Measurements from ENCODE around the gene MCRIP2. TPM values are rescaled to one million over a fixed set of nuclear protein-coding genes. Genes with fewer than 3 reads are reported as not detected.

The MCRIP2 gene
- total and polyA plus RNA-seq, 2 experiments from 2014 or later = 64.3 to 67.7 TPM

GRCh38 chr16:625117-625976 is 16.3 kb upstream of the MCRIP2 start:
- peaks cover 40% of the 10 kb centered on the region for H3K4me1 Mint-ChIP-seq
- no peaks in the 10 kb centered on the region for H3K27me3 ChIP-seq (ENCODE audit: insufficient read depth)
- peaks cover 16% of the 10 kb centered on the region for H3K27me3 Mint-ChIP-seq (ENCODE audit: insufficient read depth, low read depth, poor library complexity)
- no peaks in the 10 kb centered on the region for H3K9me3 Mint-ChIP-seq
- no peak for TF ChIP-seq NANOG (IDR thresholded peaks at IDR 0.05; ENCODE audit: borderline replicate concordance)
- H3K27ac Mint-ChIP-seq = no peak overlapping the region
- no peak overlapping the region for H3K27ac ChIP-seq (ENCODE audit: low read depth)
- ATAC-seq = no peak
- H3K4me3 ChIP-seq = no peak overlapping the region
- no peaks in the 10 kb centered on the region; the same call in 2 of the 3 replicates for H3K36me3 Mint-ChIP-seq (ENCODE audit: low read depth)
- H3K4me1 ChIP-seq (ENCODE audit: insufficient read depth) = peaks cover 17% of the 10 kb centered on the region
- no peak overlapping the region for H2AFZ ChIP-seq
- no peak overlapping the region for H3K4me3 Mint-ChIP-seq
- H3K79me2 ChIP-seq (replicated peaks; ENCODE audit: insufficient read depth) = no peaks in the 10 kb centered on the region; the same call in 1 of the 2 replicates
- H3K9me2 ChIP-seq (ENCODE audit: insufficient read depth) = no peaks in the 10 kb centered on the region
- no peaks in the 10 kb centered on the region for H3K36me3 ChIP-seq (ENCODE audit: insufficient read depth)
- no peak for DNase-seq (ENCODE audit: low spot score)
- peaks cover 10% of the 10 kb centered on the region; the same call in 1 of the 2 replicates for H4K20me1 ChIP-seq (replicated peaks; ENCODE audit: insufficient read depth)
- H3K4me2 ChIP-seq = no peak overlapping the region
- H3F3A ChIP-seq (replicated peaks; ENCODE audit: low read depth) = peaks cover 21% of the 10 kb centered on the region

GRCh38 chr16:625977-626765 is 15.5 kb upstream of the MCRIP2 start:
- no peak for ATAC-seq
- no peaks in the 10 kb centered on the region for H3K36me3 ChIP-seq (ENCODE audit: insufficient read depth)
- H3K27ac ChIP-seq (ENCODE audit: low read depth) = no peak overlapping the region
- H4K20me1 ChIP-seq (replicated peaks; ENCODE audit: insufficient read depth) = peaks cover 10% of the 10 kb centered on the region; the same call in 1 of the 2 replicates
- H3K4me3 ChIP-seq = no peak overlapping the region
- H3K27ac Mint-ChIP-seq = no peak overlapping the region
- H3K4me1 ChIP-seq (ENCODE audit: insufficient read depth) = peaks cover 24% of the 10 kb centered on the region
- H3K4me2 ChIP-seq = no peak overlapping the region
- peaks cover 40% of the 10 kb centered on the region for H3K4me1 Mint-ChIP-seq
- peaks cover 21% of the 10 kb centered on the region for H3F3A ChIP-seq (replicated peaks; ENCODE audit: low read depth)
- H3K9me3 Mint-ChIP-seq = no peaks in the 10 kb centered on the region
- no peak for TF ChIP-seq REST (IDR thresholded peaks at IDR 0.05; ENCODE audit: unreplicated experiment)
- no peak overlapping the region for H3K4me3 Mint-ChIP-seq
- no peak for DNase-seq (ENCODE audit: low spot score)
- H3K27me3 Mint-ChIP-seq (ENCODE audit: insufficient read depth, low read depth, poor library complexity) = peaks cover 16% of the 10 kb centered on the region
- no peaks in the 10 kb centered on the region; the same call in 2 of the 3 replicates for H3K36me3 Mint-ChIP-seq (ENCODE audit: low read depth)
- H3K9me2 ChIP-seq (ENCODE audit: insufficient read depth) = no peaks in the 10 kb centered on the region
- no peaks in the 10 kb centered on the region for H3K27me3 ChIP-seq (ENCODE audit: insufficient read depth)
- no peak overlapping the region for H2AFZ ChIP-seq
- no peaks in the 10 kb centered on the region; the same call in 1 of the 2 replicates for H3K79me2 ChIP-seq (replicated peaks; ENCODE audit: insufficient read depth)

Data from GM23338 (cell line).